PC-3 (cell line): ENCODE measurements around the gene DPM3. TPM values are rescaled to one million over a fixed set of nuclear protein-coding genes. Genes with fewer than 3 reads are reported as not detected.
A peak's percentile ranks its signal among the peaks of the same experiment; 100 is the strongest.

Experiments
- ATAC-seq: fragments of 200-7000 bp; cut with Tn5 transposase; 2 replicates; pipeline ENCODE4 v1.9.1; 2020; ENCODE audit warnings: mild to moderate bottlenecking, moderate library complexity
- BruUV-seq: library from RNA; stranded (reverse); fragments of 400-500 nt; replicated peaks from 2 replicates; lab custom pipeline; 2021; lab: Mats Ljungman, UMichigan
- CTCF ChIA-PET: fragments of 300-600 bp; sonication (Branson Sonifier 250); formaldehyde crosslinking; loops from one replicate; lab custom pipeline; 2022; ENCODE audit warnings: antibody characterized with exemption; lab: Charles Lee
- POLR2A ChIA-PET: fragments of 300-600 bp; sonication (Branson Sonifier 250); formaldehyde crosslinking; loops from one replicate; lab custom pipeline; 2022; ENCODE audit warnings: antibody characterized with exemption; ENCODE audit not compliant: unreplicated experiment; lab: Charles Lee
- DNase-seq: peaks from one replicate; pipeline ENCODE4 v3.0.0-alpha.2; 2015
- H2AFZ ChIP-seq: fragments of 300-600 bp; sonication (generic); 2 replicates; pipeline ENCODE4 v1.6.0; 2016; ENCODE audit warnings: antibody characterized with exemption, low read length
- H3F3A ChIP-seq: fragments of 300-600 bp; sonication (generic); one replicate; pipeline ENCODE4 v1.6.0; 2017; ENCODE audit warnings: antibody characterized with exemption, low read length, control low read depth, mild to moderate bottlenecking; ENCODE audit not compliant: unreplicated experiment
- H3K27ac ChIP-seq: fragments of 300-600 bp; sonication (generic); 2 replicates; pipeline ENCODE4 v1.5.1; 2016; ENCODE audit warnings: mild to moderate bottlenecking, low read length
- H3K27me3 ChIP-seq: fragments of 300-600 bp; sonication (generic); 2 replicates; pipeline ENCODE4 v1.6.1; 2016; ENCODE audit warnings: low read length, mixed read lengths
- H3K36me3 ChIP-seq: fragments of 300-600 bp; sonication (generic); 2 replicates; pipeline ENCODE4 v1.6.1; 2016; ENCODE audit warnings: low read depth, mixed run types, low read length, mixed read lengths
- H3K4me1 ChIP-seq: fragments of 300-600 bp; sonication (generic); 2 replicates; pipeline ENCODE4 v1.5.1; 2016; ENCODE audit warnings: low read length; ENCODE audit not compliant: insufficient read depth
- H3K4me2 ChIP-seq: fragments of 300-600 bp; sonication (generic); 2 replicates; pipeline ENCODE4 v1.6.0; 2016; ENCODE audit warnings: low read length
- H3K4me3 ChIP-seq: fragments of 300-600 bp; sonication (generic); 2 replicates; pipeline ENCODE4 v1.5.1; 2016; ENCODE audit warnings: mild to moderate bottlenecking, low read length, mixed read lengths
- H3K79me2 ChIP-seq: fragments of 300-600 bp; sonication (generic); 2 replicates; pipeline ENCODE4 v1.6.1; 2017; ENCODE audit warnings: low read length, mixed read lengths
- H3K9ac ChIP-seq: fragments of 300-600 bp; sonication (generic); 2 replicates; pipeline ENCODE4 v1.6.0; 2016; ENCODE audit warnings: mild to moderate bottlenecking, low read length
- H3K9me2 ChIP-seq: fragments of 300-600 bp; sonication (generic); replicated peaks from 2 replicates; pipeline ENCODE4 v1.6.1; 2016; ENCODE audit warnings: mixed run types, low read length, mixed read lengths
- H3K9me3 ChIP-seq: fragments of 300-600 bp; sonication (generic); 2 replicates; pipeline ENCODE4 v1.6.1; 2016; ENCODE audit warnings: low read length, mixed read lengths
- H4K20me1 ChIP-seq: fragments of 300-600 bp; sonication (generic); 2 replicates; pipeline ENCODE4 v1.6.1; 2016; ENCODE audit warnings: low read length, mixed read lengths
- EZH2 ChIP-seq: fragments of 300-600 bp; sonication (generic); IDR thresholded peaks from one replicate; pipeline ENCODE4 v1.6.1; 2017; ENCODE audit warnings: antibody characterized with exemption, mild to moderate bottlenecking, low read length; ENCODE audit not compliant: unreplicated experiment
- EZH2phosphoT487 ChIP-seq: fragments of 300-600 bp; sonication (generic); IDR thresholded peaks from 2 replicates; pipeline ENCODE4 v1.6.1; 2018; ENCODE audit warnings: mild to moderate bottlenecking, antibody characterized with exemption, low read length, borderline replicate concordance
- intact Hi-C: fragments of 100-400 bp; cut with micrococcal nuclease; formaldehyde crosslinking; loops from 2 replicates; pipeline ENCODE4 v1.9.0; 2023
- total RNA-seq: library from RNA; depleted of rRNA; stranded (reverse); fragments of >200 nt; gene quantifications from 2 replicates; pipeline ENCODE4 v1.2.3, GENCODE V29; 2014
- TF ChIP-seq, protein P1 (sequence below): fragments of 300-600 bp; sonication (generic); conservative IDR thresholded peaks from 2 replicates; pipeline ENCODE4 v1.5.1; 2017; ENCODE audit warnings: antibody characterized with exemption, low read depth, mild to moderate bottlenecking, low read length

DPM3 gene
- total RNA-seq, 1 experiment from 2014 or later, result 74.3 TPM

DNA sequence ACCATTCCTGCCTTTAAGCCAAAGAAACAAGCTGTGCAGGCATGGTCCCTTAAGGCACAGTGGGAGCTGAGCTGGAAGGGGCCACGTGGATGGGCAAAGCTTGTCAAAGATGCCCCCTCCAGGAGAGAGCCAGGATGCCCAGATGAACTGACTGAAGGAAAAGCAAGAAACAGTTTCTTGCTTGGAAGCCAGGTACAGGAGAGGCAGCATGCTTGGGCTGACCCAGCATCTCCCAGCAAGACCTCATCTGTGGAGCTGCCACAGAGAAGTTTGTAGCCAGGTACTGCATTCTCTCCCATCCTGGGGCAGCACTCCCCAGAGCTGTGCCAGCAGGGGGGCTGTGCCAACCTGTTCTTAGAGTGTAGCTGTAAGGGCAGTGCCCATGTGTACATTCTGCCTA lies 6.0 kb downstream of the DPM3 start:
- peak overlapping the region; percentile 87 for H3K4me3 ChIP-seq
- POLR2A ChIA-PET, result interaction anchor here (0.6 to 1.0 kb wide), 3 partner anchors 9 to 119 kb away, joined by 3 to 5 read pairs (median 4); partner anchors contain the start of gene KRTCAP2
- TF ChIP-seq EZH2, result no peak
- TF ChIP-seq, protein P1, sequence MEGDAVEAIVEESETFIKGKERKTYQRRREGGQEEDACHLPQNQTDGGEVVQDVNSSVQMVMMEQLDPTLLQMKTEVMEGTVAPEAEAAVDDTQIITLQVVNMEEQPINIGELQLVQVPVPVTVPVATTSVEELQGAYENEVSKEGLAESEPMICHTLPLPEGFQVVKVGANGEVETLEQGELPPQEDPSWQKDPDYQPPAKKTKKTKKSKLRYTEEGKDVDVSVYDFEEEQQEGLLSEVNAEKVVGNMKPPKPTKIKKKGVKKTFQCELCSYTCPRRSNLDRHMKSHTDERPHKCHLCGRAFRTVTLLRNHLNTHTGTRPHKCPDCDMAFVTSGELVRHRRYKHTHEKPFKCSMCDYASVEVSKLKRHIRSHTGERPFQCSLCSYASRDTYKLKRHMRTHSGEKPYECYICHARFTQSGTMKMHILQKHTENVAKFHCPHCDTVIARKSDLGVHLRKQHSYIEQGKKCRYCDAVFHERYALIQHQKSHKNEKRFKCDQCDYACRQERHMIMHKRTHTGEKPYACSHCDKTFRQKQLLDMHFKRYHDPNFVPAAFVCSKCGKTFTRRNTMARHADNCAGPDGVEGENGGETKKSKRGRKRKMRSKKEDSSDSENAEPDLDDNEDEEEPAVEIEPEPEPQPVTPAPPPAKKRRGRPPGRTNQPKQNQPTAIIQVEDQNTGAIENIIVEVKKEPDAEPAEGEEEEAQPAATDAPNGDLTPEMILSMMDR, result 0 out of 2 replicates have a peak, but pooled peaks have one; percentile 23
- TF ChIP-seq EZH2phosphoT487, result no peak

DNA sequence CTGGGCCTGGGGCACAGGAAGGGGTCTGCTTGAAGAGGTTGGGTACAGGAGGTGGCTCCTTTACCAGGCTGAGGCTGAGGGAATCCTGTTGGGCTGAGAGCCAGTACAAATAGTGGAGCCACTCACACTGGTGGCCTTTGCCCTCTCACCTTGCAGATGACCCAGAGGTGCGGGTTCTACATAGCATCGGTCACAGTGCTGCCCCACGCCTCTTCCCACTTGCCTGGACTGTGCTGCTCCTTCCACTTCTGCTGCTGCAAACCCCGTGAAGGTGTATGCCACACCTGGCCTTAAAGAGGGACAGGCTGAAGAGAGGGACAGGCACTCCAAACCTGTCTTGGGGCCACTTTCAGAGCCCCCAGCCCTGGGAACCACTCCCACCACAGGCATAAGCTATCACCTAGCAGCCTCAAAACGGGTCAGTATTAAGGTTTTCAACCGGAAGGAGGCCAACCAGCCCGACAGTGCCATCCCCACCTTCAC lies 6.5 kb downstream of the DPM3 start:
- no peak for TF ChIP-seq EZH2phosphoT487
- TF ChIP-seq, protein P1, result no peak
- no peak for TF ChIP-seq EZH2
- Histone ChIP-seq H4K20me1 (no peaks in the 10 kb centered on the region), H3K4me1 (peaks cover 66% of the 10 kb centered on the region), H3K4me3 (no peak overlapping the region), H3K79me2 (peaks cover 47% of the 10 kb centered on the region), H3K4me2 (peak overlapping the region; percentile 76), H3K9me2 (no peaks in the 10 kb centered on the region), H2AFZ (no peak overlapping the region), H3F3A (no peaks in the 10 kb centered on the region), H3K9ac (peak overlapping the region; percentile 45; the same call in 1 of the 2 replicates), H3K27me3 (no peaks in the 10 kb centered on the region), H3K9me3 (no peaks in the 10 kb centered on the region), H3K36me3 (peaks cover 25% of the 10 kb centered on the region), H3K27ac (peak overlapping the region; percentile 94)
- ChIA-PET CTCF (interaction anchor here (1.8 kb wide), 2 partner anchors 33 to 39 kb away, joined by 5 to 8 read pairs; partner anchors contain the start of gene KRTCAP2), POLR2A (no interaction called here)
- BruUV-seq, result no TSS peak
- ATAC-seq (no peak), DNase-seq (no peak)
- intact Hi-C loops, result no loop called here

More for the DNA sequence above, 6.0 kb downstream of the DPM3 start:
- peak overlapping the region; percentile 76 for H3K4me2 ChIP-seq
- peak overlapping the region; percentile 94 for H3K27ac ChIP-seq
- H3K9me3 ChIP-seq, result no peaks in the 10 kb centered on the region
- peak overlapping the region; percentile 45 for H3K9ac ChIP-seq
- peaks cover 64% of the 10 kb centered on the region for H3K4me1 ChIP-seq
- no peaks in the 10 kb centered on the region for H4K20me1 ChIP-seq
- ATAC-seq, result no peak
- H2AFZ ChIP-seq, result no peak overlapping the region
- H3K79me2 ChIP-seq, result peaks cover 48% of the 10 kb centered on the region
- intact Hi-C loops, result no loop called here
- no peaks in the 10 kb centered on the region for H3K9me2 ChIP-seq
- no TSS peak for BruUV-seq
- H3K36me3 ChIP-seq, result peaks cover 26% of the 10 kb centered on the region
- H3F3A ChIP-seq, result no peaks in the 10 kb centered on the region
- peak; percentile 19 for DNase-seq
- no peaks in the 10 kb centered on the region for H3K27me3 ChIP-seq
- CTCF ChIA-PET, result interaction anchor here (0.6 to 1.8 kb wide), 6 partner anchors 33 to 83 kb away, joined by 3 to 8 read pairs (median 4); partner anchors contain the start of genes ADAM15 and KRTCAP2

DNA sequence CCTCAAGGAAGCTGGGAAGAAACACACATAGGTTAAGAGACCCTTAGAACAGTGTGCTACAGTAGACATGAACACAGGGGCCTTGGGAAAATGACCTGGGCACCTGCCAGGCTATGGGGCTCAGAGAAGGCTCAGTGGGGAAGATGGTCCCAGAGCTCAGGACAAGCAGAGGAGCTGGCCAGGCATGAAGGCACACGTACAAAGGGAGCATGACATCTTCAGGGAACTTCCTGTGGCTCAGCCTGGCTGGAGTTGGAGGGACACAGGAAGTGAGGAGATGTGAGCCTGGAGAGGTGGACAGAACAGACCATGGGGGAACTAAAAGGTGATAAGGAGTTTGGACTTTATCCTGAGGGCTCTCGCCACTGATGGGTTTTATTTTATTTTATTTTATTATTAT lies 8.5 kb downstream of the DPM3 start:
- Histone ChIP-seq H3K4me1 (peaks cover 62% of the 10 kb centered on the region), H3K4me2 (no peak overlapping the region), H3K79me2 (peaks cover 38% of the 10 kb centered on the region), H3K27me3 (no peaks in the 10 kb centered on the region), H3K9ac (no peak overlapping the region), H3K36me3 (peaks cover 22% of the 10 kb centered on the region), H3K9me2 (no peaks in the 10 kb centered on the region), H4K20me1 (0 out of 2 replicates have a peak, but pooled peaks cover 6% of the 10 kb centered on the region), H3K27ac (no peak overlapping the region), H2AFZ (no peak overlapping the region), H3K4me3 (no peak overlapping the region), H3K9me3 (no peaks in the 10 kb centered on the region), H3F3A (no peaks in the 10 kb centered on the region)
- CTCF ChIA-PET, result no interaction called here
- no TSS peak for BruUV-seq
- ATAC-seq, result no peak
- TF ChIP-seq, protein P1, result no peak
- TF ChIP-seq EZH2phosphoT487 (no peak), EZH2 (no peak)
- no peak for DNase-seq
- intact Hi-C loops, result no loop called here
- POLR2A ChIA-PET, result no interaction called here
